ENCODE results near the gene CTSC.

The CTSC gene

DNA sequence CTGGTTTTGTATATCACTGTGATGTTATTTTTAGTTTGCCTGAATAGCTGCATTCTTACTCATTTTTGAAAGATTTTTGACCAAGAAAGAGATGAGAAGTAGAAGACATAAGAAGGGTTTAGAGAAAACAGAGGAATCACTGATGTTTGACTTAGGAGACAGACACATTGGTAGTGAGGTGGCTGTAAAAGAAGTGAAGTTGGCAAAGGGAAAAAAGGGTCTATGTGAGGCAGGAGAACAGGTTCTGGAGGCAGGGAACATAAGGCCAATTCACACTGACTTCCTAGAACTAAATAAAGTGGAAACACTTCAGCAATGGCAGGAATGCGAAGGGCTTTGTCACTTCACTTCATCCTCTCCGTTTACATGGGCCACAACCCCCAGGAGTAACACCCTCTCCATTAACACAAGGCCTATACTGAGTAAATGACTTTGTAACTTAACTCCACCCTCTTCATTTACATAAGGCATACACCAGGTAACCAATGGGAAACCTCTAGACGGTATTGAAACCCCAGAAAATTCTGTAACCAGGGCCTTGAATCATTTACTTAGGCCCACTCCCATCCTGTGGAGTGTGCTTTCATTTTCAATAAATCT is 36.5 kb downstream of the CTSC start:
- H3K27ac ChIP-seq (ENCODE audit: low read depth, low read length), result peak overlapping the region; percentile 81
- peaks cover 64% of the 10 kb centered on the region for H3K4me1 ChIP-seq (ENCODE audit: insufficient read depth, low read length)

DNA sequence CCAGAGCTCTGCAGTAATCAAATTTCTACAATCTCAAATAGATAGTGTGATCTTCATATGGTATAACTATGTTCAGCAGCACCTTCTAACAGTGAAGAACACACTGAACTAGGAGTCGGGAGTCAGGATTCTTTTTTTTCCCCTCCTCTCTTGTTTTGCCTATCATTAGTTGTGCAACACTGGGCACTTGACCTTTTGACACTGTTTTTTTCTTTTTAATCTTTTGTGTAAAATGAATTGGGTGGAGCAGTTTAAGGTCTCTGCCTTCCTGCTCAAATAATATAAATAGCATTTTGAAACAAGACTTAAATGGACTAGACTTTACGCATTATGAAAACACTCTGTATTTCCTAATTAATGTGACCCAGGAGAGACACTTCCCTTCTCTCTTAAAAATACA is 39.7 kb downstream of the CTSC start:
- no peaks in the 10 kb centered on the region for H3K9me3 ChIP-seq (ENCODE audit: low read length)
- peaks cover 73% of the 10 kb centered on the region for H3K4me1 ChIP-seq (ENCODE audit: insufficient read depth, low read length)
- peaks cover 3% of the 10 kb centered on the region for H3K36me3 ChIP-seq (ENCODE audit: insufficient read depth, low read length)
- no peak overlapping the region for H3K27ac ChIP-seq (ENCODE audit: low read depth, low read length)
- no peak overlapping the region for H3K9ac ChIP-seq (ENCODE audit: low read length)
- no peaks in the 10 kb centered on the region for H3K27me3 ChIP-seq (ENCODE audit: control insufficient read depth in 1 of 2, insufficient read depth in 2 of 2, low read length in 2 of 2)
- no peak overlapping the region for H3K4me3 ChIP-seq (ENCODE audit: low read depth in 1 of 2, low read length in 2 of 2)

More for the DNA sequence above, 36.5 kb downstream of the CTSC start:
- H3K9ac ChIP-seq (ENCODE audit: low read length), result no peak overlapping the region
- H3K27me3 ChIP-seq (ENCODE audit: control insufficient read depth in 1 of 2, insufficient read depth in 2 of 2, low read length in 2 of 2), result no peaks in the 10 kb centered on the region
- no peaks in the 10 kb centered on the region for H3K9me3 ChIP-seq (ENCODE audit: low read length)
- peaks cover under 1% of the 10 kb centered on the region for H3K36me3 ChIP-seq (ENCODE audit: insufficient read depth, low read length)
- H3K4me3 ChIP-seq (ENCODE audit: low read depth in 1 of 2, low read length in 2 of 2), result no peak overlapping the region

GRCh38 chr11:88297421-88297820 is 40.1 kb downstream of the CTSC start:
- H3K36me3 ChIP-seq (ENCODE audit: insufficient read depth, low read length), result peaks cover 3% of the 10 kb centered on the region
- H3K4me3 ChIP-seq (ENCODE audit: low read depth in 1 of 2, low read length in 2 of 2), result no peak overlapping the region
- no peaks in the 10 kb centered on the region for H3K9me3 ChIP-seq (ENCODE audit: low read length)
- H3K9ac ChIP-seq (ENCODE audit: low read length), result no peak overlapping the region
- no peak overlapping the region for H3K27ac ChIP-seq (ENCODE audit: low read depth, low read length)
- peaks cover 77% of the 10 kb centered on the region for H3K4me1 ChIP-seq (ENCODE audit: insufficient read depth, low read length)
- H3K27me3 ChIP-seq (ENCODE audit: control insufficient read depth in 1 of 2, insufficient read depth in 2 of 2, low read length in 2 of 2), result no peaks in the 10 kb centered on the region

- no peaks in the 10 kb centered on the region for H3K27me3 ChIP-seq (ENCODE audit: control insufficient read depth in 1 of 2, insufficient read depth in 2 of 2, low read length in 2 of 2)
- no peak overlapping the region for H3K9ac ChIP-seq (ENCODE audit: low read length)
- H3K27ac ChIP-seq (ENCODE audit: low read depth, low read length), result no peak overlapping the region
- no peaks in the 10 kb centered on the region for H3K9me3 ChIP-seq (ENCODE audit: low read length)
- no peak overlapping the region for H3K4me3 ChIP-seq (ENCODE audit: low read depth in 1 of 2, low read length in 2 of 2)
- H3K36me3 ChIP-seq (ENCODE audit: insufficient read depth, low read length), result peaks cover 3% of the 10 kb centered on the region
- H3K4me1 ChIP-seq (ENCODE audit: insufficient read depth, low read length), result peaks cover 65% of the 10 kb centered on the region
Observed at GRCh38 chr11:88295028-88295427, 42.5 kb downstream of the CTSC start.

DNA sequence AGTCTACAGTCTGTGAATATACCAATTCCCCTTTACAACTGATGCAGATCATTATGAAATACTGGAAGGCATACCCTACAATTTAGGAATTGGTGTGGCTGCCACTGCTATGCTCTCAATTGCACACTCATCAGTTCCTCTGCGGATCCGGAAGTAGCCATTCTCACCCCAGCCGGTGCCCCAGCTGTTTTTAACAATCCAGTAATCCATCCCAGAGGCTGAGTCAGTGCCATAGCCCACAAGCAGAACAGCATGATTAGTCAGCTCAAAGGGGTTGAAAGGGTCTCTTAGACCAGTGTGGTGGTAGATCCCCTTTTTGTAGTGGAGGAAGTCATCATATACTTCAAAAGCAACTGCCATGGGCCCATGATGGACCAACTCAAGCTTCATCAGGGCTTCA is 43.6 kb downstream of the CTSC start:
- Histone ChIP-seq H3K4me3 (ENCODE audit: low read depth in 1 of 2, low read length in 2 of 2) (no peak overlapping the region), H3K4me1 (ENCODE audit: insufficient read depth, low read length) (peaks cover 54% of the 10 kb centered on the region), H3K36me3 (ENCODE audit: insufficient read depth, low read length) (peaks cover 3% of the 10 kb centered on the region), H3K27me3 (ENCODE audit: control insufficient read depth in 1 of 2, insufficient read depth in 2 of 2, low read length in 2 of 2) (no peaks in the 10 kb centered on the region), H3K9me3 (ENCODE audit: low read length) (no peaks in the 10 kb centered on the region), H3K27ac (ENCODE audit: low read depth, low read length) (no peak overlapping the region), H3K9ac (ENCODE audit: low read length) (no peak overlapping the region)

DNA sequence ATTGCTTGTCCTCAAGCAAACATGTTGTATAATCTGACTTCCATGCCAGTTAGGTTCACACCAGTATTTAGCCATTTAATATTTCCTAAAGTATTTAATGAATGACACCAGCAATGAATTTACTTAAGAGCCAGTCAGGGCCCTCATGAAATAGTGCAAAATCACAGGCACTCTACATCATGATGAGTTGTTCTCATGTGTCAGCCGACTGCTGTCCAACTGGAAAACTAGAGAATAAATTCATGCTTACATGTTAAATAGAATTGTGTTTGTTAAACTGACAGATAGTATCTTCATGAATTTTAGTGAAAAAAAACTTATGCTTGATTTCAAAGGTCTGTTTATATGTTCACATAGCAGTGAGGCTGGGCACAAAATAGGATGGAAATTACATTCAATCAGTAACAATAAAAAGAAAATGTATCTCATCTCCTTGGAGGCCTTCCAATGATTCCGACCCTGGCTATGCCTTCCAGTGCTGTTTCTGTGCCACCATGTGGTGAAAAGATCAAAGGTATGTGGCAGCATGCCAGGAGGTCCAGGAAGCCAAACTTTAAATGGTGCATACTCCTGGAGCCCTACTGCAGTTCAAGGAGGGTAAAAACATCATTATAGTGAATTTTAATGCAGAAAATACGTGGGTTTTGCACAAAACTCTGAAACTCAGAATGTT is 45.2 kb downstream of the CTSC start:
- H3K4me3 ChIP-seq (ENCODE audit: low read depth in 1 of 2, low read length in 2 of 2), result no peak overlapping the region
- no peaks in the 10 kb centered on the region for H3K27me3 ChIP-seq (ENCODE audit: control insufficient read depth in 1 of 2, insufficient read depth in 2 of 2, low read length in 2 of 2)
- no peaks in the 10 kb centered on the region for H3K9me3 ChIP-seq (ENCODE audit: low read length)
- H3K9ac ChIP-seq (ENCODE audit: low read length), result no peak overlapping the region
- H3K27ac ChIP-seq (ENCODE audit: low read depth, low read length), result peak overlapping the region; percentile 35
- peaks cover 39% of the 10 kb centered on the region for H3K4me1 ChIP-seq (ENCODE audit: insufficient read depth, low read length)
- peaks cover 3% of the 10 kb centered on the region for H3K36me3 ChIP-seq (ENCODE audit: insufficient read depth, low read length)

GRCh38 chr11:88288560-88288959 is 49.0 kb downstream of the CTSC start:
- Histone ChIP-seq H3K9me3 (ENCODE audit: low read length) (no peaks in the 10 kb centered on the region), H3K9ac (ENCODE audit: low read length) (no peak overlapping the region), H3K27ac (ENCODE audit: low read depth, low read length) (no peak overlapping the region), H3K4me3 (ENCODE audit: low read depth in 1 of 2, low read length in 2 of 2) (no peak overlapping the region), H3K4me1 (ENCODE audit: insufficient read depth, low read length) (peaks cover 56% of the 10 kb centered on the region), H3K27me3 (ENCODE audit: control insufficient read depth in 1 of 2, insufficient read depth in 2 of 2, low read length in 2 of 2) (no peaks in the 10 kb centered on the region), H3K36me3 (ENCODE audit: insufficient read depth, low read length) (no peaks in the 10 kb centered on the region)

DNA sequence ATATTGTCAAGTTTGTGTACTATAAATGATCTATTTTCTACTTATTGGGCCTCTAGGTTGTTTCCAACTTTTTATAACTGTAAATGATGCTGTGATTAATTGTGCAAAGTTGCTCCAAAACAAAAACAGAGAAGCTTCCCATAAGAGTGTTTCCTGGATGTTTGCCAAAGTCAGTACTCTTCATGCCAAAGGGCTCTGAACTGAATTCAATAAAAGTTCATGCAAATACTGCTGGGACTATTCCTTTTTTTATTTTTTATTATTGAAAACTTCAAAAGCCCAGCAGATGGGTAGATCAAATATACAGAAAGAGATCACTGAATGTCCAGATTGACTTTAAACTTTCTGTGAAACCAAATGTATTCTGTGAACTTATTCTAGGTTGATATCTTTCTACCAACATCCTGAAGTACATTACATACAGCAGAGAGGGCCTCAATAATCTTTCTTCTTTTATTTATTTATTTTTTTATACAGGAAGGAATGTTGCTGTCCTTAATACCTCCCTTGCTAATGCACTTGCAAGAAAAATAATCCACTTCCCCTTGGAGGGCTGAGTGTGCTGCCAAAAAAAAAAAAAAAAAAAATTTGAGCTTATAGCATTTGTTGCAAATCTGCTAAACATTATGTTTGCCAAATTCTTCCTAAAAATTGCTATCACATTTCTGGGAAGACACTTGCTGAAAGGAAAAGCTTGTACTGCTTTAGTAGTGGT is 53.0 kb downstream of the CTSC start:
- no peak overlapping the region for H3K27ac ChIP-seq (ENCODE audit: low read depth, low read length)
- H3K27me3 ChIP-seq (ENCODE audit: control insufficient read depth in 1 of 2, insufficient read depth in 2 of 2, low read length in 2 of 2), result no peaks in the 10 kb centered on the region
- no peaks in the 10 kb centered on the region for H3K9me3 ChIP-seq (ENCODE audit: low read length)
- no peak overlapping the region for H3K4me3 ChIP-seq (ENCODE audit: low read depth in 1 of 2, low read length in 2 of 2)
- no peaks in the 10 kb centered on the region for H3K36me3 ChIP-seq (ENCODE audit: insufficient read depth, low read length)
- H3K9ac ChIP-seq (ENCODE audit: low read length), result no peak overlapping the region
- H3K4me1 ChIP-seq (ENCODE audit: insufficient read depth, low read length), result peaks cover 67% of the 10 kb centered on the region

DNA sequence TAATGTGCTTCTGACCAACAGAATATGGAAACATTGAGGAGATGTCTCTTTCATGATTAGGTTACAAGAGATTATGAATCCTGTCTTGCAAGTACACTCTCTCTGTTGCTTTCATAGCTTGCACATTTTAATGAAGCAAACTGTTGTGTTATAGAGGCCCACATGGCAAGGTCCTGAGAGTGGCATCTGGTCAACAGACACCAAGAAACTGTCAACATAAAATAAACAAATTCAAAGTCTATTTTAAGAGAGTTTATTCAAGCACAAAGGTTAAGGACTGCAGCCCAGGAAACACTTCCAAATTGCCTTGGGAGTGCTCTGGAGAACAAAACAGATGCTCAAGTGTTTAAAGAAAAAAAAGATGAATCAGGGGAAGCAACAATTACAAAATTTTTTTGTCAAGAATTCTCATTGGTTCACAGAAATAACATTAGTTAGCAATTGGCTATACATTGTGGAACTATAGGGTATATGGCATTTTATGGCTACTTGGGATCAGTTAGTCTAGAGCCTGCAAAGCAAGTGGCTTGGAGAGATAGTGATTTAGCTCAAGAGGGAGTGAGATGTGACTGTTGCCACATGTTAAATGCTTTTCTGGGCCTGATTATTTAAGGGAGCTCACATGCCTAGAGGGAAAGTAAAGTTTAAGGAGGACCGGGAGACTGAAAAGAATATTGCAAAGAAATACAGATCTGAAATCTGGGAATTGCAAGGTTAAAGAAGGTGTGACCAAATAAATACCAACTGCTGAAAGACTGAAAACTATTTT is 54.6 kb downstream of the CTSC start:
- H3K9me3 ChIP-seq (ENCODE audit: low read length), result no peaks in the 10 kb centered on the region
- H3K4me1 ChIP-seq (ENCODE audit: insufficient read depth, low read length), result peaks cover 67% of the 10 kb centered on the region
- no peak overlapping the region for H3K27ac ChIP-seq (ENCODE audit: low read depth, low read length)
- no peak overlapping the region for H3K4me3 ChIP-seq (ENCODE audit: low read depth in 1 of 2, low read length in 2 of 2)
- no peaks in the 10 kb centered on the region for H3K27me3 ChIP-seq (ENCODE audit: control insufficient read depth in 1 of 2, insufficient read depth in 2 of 2, low read length in 2 of 2)
- no peaks in the 10 kb centered on the region for H3K36me3 ChIP-seq (ENCODE audit: insufficient read depth, low read length)
- H3K9ac ChIP-seq (ENCODE audit: low read length), result no peak overlapping the region

DNA sequence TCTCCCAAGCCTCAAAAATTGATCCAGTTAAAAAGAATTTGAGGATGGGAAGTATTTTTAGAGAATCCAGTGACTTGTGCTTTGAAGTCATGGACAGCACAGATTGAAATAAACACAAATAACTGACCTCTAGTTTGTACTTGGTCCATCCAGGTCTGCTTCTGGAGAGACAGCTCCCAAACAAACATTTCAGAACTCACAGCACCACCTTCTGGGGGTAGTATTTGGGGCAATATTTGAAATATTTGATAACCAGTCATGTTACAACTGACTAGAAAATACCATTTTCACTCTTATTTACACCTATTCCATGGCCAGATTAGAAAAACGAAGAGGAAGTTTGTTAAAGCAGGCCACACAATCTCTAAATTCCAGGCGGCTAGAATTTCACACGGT is 56.2 kb downstream of the CTSC start:
- Histone ChIP-seq H3K4me3 (ENCODE audit: low read depth in 1 of 2, low read length in 2 of 2) (no peak overlapping the region), H3K27me3 (ENCODE audit: control insufficient read depth in 1 of 2, insufficient read depth in 2 of 2, low read length in 2 of 2) (no peaks in the 10 kb centered on the region), H3K36me3 (ENCODE audit: insufficient read depth, low read length) (no peaks in the 10 kb centered on the region), H3K4me1 (ENCODE audit: insufficient read depth, low read length) (peaks cover 62% of the 10 kb centered on the region), H3K9me3 (ENCODE audit: low read length) (no peaks in the 10 kb centered on the region), H3K9ac (ENCODE audit: low read length) (no peak overlapping the region), H3K27ac (ENCODE audit: low read depth, low read length) (no peak overlapping the region)

GRCh38 chr11:88280673-88281316 is 56.7 kb downstream of the CTSC start:
- no peaks in the 10 kb centered on the region for H3K27me3 ChIP-seq (ENCODE audit: control insufficient read depth in 1 of 2, insufficient read depth in 2 of 2, low read length in 2 of 2)
- H3K27ac ChIP-seq (ENCODE audit: low read depth, low read length), result no peak overlapping the region
- peaks cover 57% of the 10 kb centered on the region for H3K4me1 ChIP-seq (ENCODE audit: insufficient read depth, low read length)
- H3K9ac ChIP-seq (ENCODE audit: low read length), result no peak overlapping the region
- no peaks in the 10 kb centered on the region for H3K9me3 ChIP-seq (ENCODE audit: low read length)
- H3K4me3 ChIP-seq (ENCODE audit: low read depth in 1 of 2, low read length in 2 of 2), result no peak overlapping the region
- H3K36me3 ChIP-seq (ENCODE audit: insufficient read depth, low read length), result no peaks in the 10 kb centered on the region

Measured in muscle layer of colon (tissue), 2 donors.